ENCODE measurements around the gene GAS7.
"Not testable (repeated sequence)": the region's sequence is repeated elsewhere in the genome, so short reads cannot be mapped to it uniquely, and the experiment has no call there.

The GAS7 gene

GRCh38 chr17:10105513-10106001 lies 92.8 kb downstream of the GAS7 start:
- DNase-seq = no peak

GRCh38 chr17:10103712-10104111 lies 94.7 kb downstream of the GAS7 start:
- no peak for DNase-seq

DNA sequence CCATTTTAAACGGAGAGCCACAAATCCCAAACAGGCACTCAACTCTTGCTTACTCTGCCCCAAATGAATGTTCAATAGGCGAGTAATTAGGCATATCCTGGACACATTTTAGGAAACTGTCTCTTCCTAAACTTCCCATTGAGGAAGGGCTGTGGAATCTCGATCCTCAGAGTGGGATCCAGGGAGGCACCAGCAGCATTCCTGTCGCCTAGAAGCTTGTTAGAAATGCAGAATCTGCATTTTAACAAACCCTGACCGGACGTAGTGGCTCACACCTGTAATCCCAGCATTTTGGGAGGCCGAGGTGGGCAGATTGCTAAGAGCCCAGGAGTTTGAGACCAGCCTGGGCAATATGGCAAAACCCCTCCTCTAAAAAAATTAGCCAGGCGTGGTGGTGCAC lies 95.6 kb downstream of the GAS7 start:
- no peak for DNase-seq

- DNase-seq = no peak
These were observed 99.3 kb downstream of the GAS7 start for GRCh38 chr17:10099051-10099571.

- no peak for DNase-seq
These were observed 101.8 kb downstream of the GAS7 start for GRCh38 chr17:10096596-10096995.

- DNase-seq = not testable (repeated sequence)
These were observed 103.1 kb downstream of the GAS7 start for GRCh38 chr17:10095295-10095694.

- no peak for DNase-seq
These were observed 103.6 kb downstream of the GAS7 start for GRCh38 chr17:10094797-10095196.

GRCh38 chr17:10092595-10092994 lies 105.8 kb downstream of the GAS7 start:
- no peak for DNase-seq

DNA sequence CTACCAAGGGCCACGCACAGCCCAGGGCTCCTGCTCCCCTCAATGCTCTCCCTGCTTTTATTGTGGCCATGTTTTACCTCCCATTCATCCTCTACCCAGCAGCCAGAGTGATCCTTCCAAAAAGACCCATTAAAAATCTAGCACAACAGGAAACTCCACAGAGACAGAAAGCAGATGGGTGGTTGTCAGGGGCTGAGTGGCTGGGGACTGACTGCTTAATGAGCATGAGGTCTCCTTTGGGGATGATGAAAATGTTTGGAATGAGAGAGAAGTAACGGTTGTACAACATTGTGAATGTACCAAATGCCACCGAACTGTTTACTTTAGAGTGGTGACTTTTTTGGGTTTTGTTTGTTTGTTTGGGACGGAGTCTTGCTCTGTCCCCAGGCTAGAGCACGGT lies 107.4 kb downstream of the GAS7 start:
- DNase-seq = no peak

DNA sequence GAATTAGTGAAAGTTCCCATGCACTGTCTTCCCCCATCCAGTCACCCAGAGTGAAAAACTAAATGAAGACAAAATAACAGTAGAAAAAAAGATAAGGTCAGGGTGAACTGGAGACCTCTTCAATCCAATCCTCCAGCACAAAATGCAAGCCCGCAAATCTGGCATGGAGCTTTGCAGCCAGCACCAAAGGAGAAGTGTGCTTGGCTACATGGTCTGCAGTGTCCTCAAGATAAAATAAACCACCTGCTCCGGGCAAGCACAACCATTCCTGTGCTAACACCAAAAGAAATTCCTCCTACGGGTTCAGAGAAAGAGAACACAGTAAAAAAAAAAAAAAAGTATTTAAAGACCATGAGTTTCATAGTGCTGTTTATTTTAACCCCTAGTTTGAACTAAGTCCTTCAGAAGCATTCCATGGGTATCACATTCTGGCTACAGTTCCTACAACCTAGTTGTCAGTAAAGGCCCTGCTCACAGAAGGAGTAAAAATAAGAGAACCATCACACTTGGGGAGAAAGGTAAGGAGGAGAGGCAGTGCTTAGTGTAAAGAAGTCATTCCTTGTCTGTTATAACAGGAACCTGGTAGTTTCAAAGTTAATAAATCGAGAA lies 109.1 kb downstream of the GAS7 start:
- no peak for DNase-seq

- no peak for DNase-seq
These were observed 110.0 kb downstream of the GAS7 start for GRCh38 chr17:10088444-10088843.

DNA sequence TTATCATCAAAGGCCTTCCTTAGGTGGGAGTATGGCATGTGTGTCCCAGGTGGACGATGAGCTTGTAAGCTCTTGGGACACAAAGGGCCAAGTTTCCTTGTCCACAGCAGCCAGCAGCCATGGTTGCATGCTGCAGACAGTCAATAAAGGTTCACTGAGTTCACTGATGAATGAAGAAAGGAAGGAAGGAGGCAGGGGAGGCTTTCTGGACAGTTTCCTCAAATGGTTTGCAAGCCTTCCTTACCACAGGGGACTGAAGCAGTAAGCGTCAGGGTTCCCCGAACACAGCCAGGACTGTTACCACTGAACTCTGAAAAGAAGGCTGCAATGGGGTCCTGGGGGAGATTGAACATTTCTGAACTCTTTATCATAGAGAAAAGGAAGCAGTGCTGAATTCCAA lies 111.1 kb downstream of the GAS7 start:
- peak; percentile 7 for DNase-seq

DNA sequence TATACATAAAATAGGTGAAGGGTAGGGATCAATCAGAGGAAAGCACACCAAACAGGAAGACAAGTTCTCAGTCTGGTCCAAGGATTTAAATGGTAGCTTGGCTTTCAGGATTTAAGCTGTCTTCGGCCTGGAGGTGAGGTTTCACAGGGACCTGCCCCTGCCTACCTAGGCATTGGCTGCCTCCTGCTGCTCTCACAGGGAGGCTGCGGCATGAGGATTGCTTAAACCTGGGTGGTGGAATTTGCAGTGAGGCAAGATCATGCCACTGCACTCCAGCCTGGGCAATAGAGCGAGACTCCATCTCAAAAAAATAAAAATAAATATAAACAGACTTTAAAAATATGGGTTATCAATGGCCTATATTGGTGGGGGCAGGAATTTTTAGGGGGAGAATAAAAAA lies 114.5 kb downstream of the GAS7 start:
- no peak for DNase-seq

DNA sequence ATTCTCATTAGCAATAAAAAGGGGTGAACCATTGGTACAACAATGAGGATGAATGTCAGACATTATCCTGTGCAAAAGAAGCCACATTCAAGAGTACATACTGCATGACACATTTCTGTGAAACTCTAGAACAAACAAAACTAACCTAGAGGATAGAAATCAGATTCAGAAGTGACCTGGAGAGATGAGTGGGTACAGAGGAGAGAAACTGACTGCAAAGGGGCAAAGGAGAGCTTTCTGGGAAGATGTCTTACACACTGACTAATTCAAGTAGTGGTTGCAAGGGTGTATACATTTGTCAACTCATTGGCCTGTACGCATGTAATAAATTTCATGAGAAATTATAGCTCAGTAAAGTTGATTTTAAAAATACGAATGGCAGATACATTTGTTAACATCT lies 115.6 kb downstream of the GAS7 start:
- no peak for DNase-seq

GRCh38 chr17:10081571-10082169 lies 116.7 kb downstream of the GAS7 start:
- no peak for DNase-seq

- no peak for DNase-seq
These were observed 120.7 kb downstream of the GAS7 start for GRCh38 chr17:10077561-10078299.

GRCh38 chr17:10075919-10076318 lies 122.5 kb downstream of the GAS7 start:
- no peak for DNase-seq

- no peak for DNase-seq
These were observed 124.5 kb downstream of the GAS7 start for GRCh38 chr17:10073941-10074340.

DNA sequence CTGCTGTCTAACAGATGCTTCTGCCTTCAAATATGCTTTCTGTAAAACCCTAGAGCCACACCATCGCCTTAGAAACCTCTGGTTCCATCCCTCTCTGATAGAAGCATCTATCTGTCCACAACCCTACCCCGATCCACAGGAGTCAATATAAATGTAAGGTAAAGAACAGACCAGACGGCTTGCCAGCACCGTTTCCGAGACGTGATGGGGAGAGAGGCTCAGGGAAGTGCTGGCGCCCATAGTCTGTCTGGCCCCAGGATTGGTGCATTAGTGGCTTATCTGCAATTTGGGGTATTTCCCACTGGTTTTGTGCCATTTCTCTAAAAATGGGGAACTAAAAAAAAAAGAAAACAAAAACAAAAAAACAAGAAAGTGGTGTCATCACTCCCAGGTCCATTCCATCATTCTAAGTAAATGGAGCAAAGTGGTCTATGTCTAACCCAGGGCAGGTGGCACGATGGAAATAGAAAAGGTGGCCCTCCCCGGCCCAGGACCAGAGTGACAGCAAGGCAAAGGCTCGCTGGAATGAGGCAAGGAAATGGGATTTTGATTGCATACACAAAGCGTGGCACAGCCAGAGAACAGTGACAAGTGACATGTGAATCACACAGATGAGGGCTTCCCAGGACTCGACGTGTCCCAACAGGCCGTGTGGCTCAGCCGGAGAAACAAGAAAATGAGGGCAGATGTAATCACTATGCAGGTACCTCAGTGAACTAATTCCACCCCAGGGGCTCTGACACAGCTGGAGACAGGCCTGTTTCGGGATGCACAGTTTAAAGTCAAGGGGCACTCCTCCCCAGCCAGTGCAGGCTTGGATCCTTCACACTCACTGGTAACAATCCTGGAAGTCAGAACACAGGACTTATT lies 125.6 kb downstream of the GAS7 start:
- DNase-seq = no peak

DNA sequence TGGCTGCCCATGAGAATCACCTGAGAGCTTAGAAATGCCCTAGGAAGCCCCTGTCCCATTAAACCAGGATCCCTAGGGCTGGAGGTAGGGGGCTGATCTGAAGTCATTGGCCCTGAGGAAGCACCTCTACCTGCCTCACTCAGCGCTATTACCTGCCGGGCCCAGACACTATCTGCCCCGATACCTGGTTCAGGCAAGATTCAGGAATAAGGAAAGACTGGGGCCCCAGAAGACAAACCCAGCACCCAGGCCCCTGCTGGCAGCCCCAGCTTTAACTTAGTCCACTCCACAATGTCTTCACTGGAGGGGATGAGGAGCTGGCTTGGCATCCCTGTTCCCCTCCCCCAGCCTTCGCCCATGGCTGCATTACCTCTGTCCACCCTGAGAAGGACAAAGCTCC lies 126.3 kb downstream of the GAS7 start:
- no peak for DNase-seq

DNA sequence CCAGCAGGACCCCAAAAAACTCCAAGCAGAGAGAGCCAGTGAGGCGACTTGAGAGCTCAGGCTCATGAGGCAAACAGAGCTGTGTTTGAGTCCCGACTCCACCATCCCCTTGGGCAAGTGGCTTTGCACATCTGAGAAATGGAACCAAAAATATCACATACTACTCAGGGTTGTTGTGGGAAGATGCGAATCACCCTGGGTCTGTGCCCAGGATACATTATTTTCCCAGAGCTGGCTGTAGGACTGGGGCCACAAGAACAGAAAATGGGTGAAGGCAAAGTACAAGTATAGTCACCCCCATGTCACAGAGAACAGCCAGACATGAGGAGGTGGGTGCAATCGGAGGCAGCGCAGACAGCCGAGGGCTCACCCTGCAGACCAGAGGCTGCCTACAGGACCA lies 127.3 kb downstream of the GAS7 start:
- no peak for DNase-seq

GRCh38 chr17:10070690-10071089 lies 127.7 kb downstream of the GAS7 start:
- DNase-seq = no peak

DNA sequence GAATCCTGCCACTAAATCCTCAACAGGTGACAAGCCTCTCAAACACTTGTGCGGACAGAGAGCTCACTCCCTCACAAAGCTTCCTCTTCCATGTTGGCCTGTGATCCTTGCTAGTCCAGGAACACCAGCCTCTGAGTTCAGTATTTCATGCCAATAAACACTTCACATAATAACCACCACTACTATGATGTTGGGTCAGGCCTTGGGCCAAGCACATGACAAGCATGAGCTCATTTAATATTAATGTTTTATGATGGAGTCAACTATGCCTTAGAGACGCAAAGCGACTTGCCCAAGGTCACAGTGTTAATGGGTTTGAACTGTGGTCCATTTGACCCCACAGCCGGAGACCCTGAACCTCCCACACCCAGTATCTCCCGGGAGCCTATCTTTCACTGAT lies 129.1 kb downstream of the GAS7 start:
- DNase-seq = no peak

Data from hematopoietic multipotent progenitor cell treated with erythropoietin and hydrocortisone succinate and interleukin-3 and kit ligand, for 6 days (in vitro differentiated cells).